ENCODE data around the gene PLXND1.

GRCh38 chr3:129524081-129524480 is 82.4 kb downstream of the PLXND1 start:
- TF ChIP-seq, protein P1, sequence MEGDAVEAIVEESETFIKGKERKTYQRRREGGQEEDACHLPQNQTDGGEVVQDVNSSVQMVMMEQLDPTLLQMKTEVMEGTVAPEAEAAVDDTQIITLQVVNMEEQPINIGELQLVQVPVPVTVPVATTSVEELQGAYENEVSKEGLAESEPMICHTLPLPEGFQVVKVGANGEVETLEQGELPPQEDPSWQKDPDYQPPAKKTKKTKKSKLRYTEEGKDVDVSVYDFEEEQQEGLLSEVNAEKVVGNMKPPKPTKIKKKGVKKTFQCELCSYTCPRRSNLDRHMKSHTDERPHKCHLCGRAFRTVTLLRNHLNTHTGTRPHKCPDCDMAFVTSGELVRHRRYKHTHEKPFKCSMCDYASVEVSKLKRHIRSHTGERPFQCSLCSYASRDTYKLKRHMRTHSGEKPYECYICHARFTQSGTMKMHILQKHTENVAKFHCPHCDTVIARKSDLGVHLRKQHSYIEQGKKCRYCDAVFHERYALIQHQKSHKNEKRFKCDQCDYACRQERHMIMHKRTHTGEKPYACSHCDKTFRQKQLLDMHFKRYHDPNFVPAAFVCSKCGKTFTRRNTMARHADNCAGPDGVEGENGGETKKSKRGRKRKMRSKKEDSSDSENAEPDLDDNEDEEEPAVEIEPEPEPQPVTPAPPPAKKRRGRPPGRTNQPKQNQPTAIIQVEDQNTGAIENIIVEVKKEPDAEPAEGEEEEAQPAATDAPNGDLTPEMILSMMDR (IDR thresholded peaks at IDR 0.05): no peak
- TF ChIP-seq POLR2AphosphoS5 (IDR thresholded peaks at IDR 0.05): no peak
- TF ChIP-seq POLR2A (IDR thresholded peaks at IDR 0.05): no peak
- TF ChIP-seq EP300 (IDR thresholded peaks at IDR 0.05): no peak
